ENCODE measurements around the gene HTRA1. TPM values are rescaled to one million over a fixed set of nuclear protein-coding genes. Genes with fewer than 3 reads are reported as not detected.

Gene HTRA1
- total and polyA plus RNA-seq, 9 of the 15 experiments (the other 6 are each of a cell fraction or from before 2014, with no cell fraction given), result 0.06 to 0.16 (median 0.13) TPM; not detected in 5

DNA sequence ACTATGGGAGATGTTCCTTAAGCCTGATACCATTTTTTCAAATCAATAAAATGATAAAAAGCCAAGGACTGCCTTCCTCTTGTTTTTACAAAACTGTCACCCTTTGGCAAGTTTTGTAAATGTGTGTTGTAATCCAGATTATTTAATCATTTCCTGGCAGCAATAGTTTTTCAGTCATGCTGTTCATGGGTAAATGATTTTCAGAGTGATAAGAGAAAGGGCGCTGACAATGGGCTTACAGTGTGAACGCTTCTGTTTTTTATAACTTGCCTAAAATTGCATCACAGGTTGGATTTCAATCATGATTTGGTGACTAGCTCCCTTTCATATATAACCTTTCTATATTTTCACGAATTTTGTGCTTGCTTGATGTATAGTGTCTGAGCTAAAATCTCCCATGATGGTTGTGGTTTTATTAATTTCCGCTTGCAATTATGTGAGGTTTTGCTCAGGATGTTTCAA lies 80.2 kb downstream of the HTRA1 start:
- no peak for ATAC-seq
- DNase-seq (ENCODE audit: extremely low read depth in 1 of 4, low spot score in 3 of 4), result no peak
- intact Hi-C loops (cut with micrococcal nuclease), result no loop called here
- Histone ChIP-seq H3K4me2 (ENCODE audit: insufficient read depth, low read length) (no peak overlapping the region), H4K20me1 (replicated peaks; ENCODE audit: control insufficient read depth, insufficient read depth, low read length) (no peaks in the 10 kb centered on the region), H3K79me2 (ENCODE audit: control insufficient read depth, insufficient read depth, low read length) (no peaks in the 10 kb centered on the region), H3K9me1 (ENCODE audit: control insufficient read depth, insufficient read depth, low read length) (no peaks in the 10 kb centered on the region), H3K4me1 (replicated peaks in 1 of 2; ENCODE audit: control insufficient read depth in 2 of 2, insufficient read depth in 2 of 2, low read length in 2 of 2) (no peaks in the 10 kb centered on the region), H3K36me3 (ENCODE audit: control insufficient read depth, insufficient read depth, low read length) (no peaks in the 10 kb centered on the region), H3K9me3 (replicated peaks; ENCODE audit: control insufficient read depth, insufficient read depth, low read depth, low read length) (no peaks in the 10 kb centered on the region), H3K4me3 (no peak overlapping the region), H3K27ac (ENCODE audit: extremely low read depth, low read depth, low read length) (no peak overlapping the region), H3K27me3 (ENCODE audit: control insufficient read depth in 2 of 2, insufficient read depth in 2 of 2, low read length in 2 of 2) (no peaks in the 10 kb centered on the region), H3K9ac (ENCODE audit: insufficient read depth in 1 of 2, low read depth in 2 of 2, low read length in 2 of 2) (no peak overlapping the region), H2AFZ (ENCODE audit: low read depth, low read length) (no peak overlapping the region)
- WGBS (ENCODE audit: insufficient coverage, low coverage, missing lambda C conversion rate), result 2% methylated on average over 4 of the region's 4 CpGs
- ChIA-PET CTCF (ENCODE audit: low intra/inter-chr PET ratio) (no interaction called here), POLR2A (no interaction called here)
- BruUV-seq (replicated peaks), result no TSS peak
- in situ Hi-C loops (cut with MboI), result no loop called here
- TF ChIP-seq MTF1 (CRISPR knock-in tag; IDR thresholded peaks at IDR 0.05; ENCODE audit: borderline replicate concordance), result no peak
- no peak for TF ChIP-seq BACH1 (tag; IDR thresholded peaks at IDR 0.05)
- TF ChIP-seq CREBBP (IDR thresholded peaks at IDR 0.05; ENCODE audit: low read depth, low read length), result no peak
- no peak for TF ChIP-seq RHOXF2B (CRISPR knock-in tag; conservative IDR thresholded peaks at IDR 0.05)
- no peak for TF ChIP-seq EP300 (IDR thresholded peaks at IDR 0.05; ENCODE audit: low read length)
- no peak for TF ChIP-seq KLF1 (tag; IDR thresholded peaks at IDR 0.05)
- no peak for TF ChIP-seq BHLHE40 (IDR thresholded peaks at IDR 0.05; ENCODE audit: low read length)
- no peak for TF ChIP-seq XRCC5 (IDR thresholded peaks at IDR 0.05; ENCODE audit: low read depth, low read length)
- TF ChIP-seq ZNF436 (CRISPR knock-in tag; IDR thresholded peaks at IDR 0.05), result no peak
- TF ChIP-seq, protein P1, sequence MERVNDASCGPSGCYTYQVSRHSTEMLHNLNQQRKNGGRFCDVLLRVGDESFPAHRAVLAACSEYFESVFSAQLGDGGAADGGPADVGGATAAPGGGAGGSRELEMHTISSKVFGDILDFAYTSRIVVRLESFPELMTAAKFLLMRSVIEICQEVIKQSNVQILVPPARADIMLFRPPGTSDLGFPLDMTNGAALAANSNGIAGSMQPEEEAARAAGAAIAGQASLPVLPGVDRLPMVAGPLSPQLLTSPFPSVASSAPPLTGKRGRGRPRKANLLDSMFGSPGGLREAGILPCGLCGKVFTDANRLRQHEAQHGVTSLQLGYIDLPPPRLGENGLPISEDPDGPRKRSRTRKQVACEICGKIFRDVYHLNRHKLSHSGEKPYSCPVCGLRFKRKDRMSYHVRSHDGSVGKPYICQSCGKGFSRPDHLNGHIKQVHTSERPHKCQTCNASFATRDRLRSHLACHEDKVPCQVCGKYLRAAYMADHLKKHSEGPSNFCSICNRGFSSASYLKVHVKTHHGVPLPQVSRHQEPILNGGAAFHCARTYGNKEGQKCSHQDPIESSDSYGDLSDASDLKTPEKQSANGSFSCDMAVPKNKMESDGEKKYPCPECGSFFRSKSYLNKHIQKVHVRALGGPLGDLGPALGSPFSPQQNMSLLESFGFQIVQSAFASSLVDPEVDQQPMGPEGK (CRISPR knock-in tag; IDR thresholded peaks at IDR 0.05; ENCODE audit: borderline replicate concordance), result no peak
- TF ChIP-seq ZNF699 (CRISPR knock-in tag; IDR thresholded peaks at IDR 0.05; ENCODE audit: insufficient replicate concordance), result no peak
- no peak for FAIRE-seq

Data from K562 (cell line).